T-cell (primary cell): ENCODE data around the gene ZNF641. TPM values are rescaled to one million over a fixed set of nuclear protein-coding genes. Genes with fewer than 3 reads are reported as not detected.

Experiments
- ATAC-seq, 4 experiments: fragments of 200-7000 bp in 3 of 4; fragments of 150-1000 bp in 1 of 4; cut with Tn5 transposase; replicated peaks in 1 of 4; 1 replicate in 3 of 4; 2 replicates in 1 of 4; pipeline ENCODE4 v1.10.0; 2021; ENCODE audit warnings: moderate library complexity in 3 of 4, mild to moderate bottlenecking in 2 of 4, moderate number of reproducible peaks in 1 of 4
- CTCF ChIA-PET, 2 donors: fragments of 300-600 bp; sonication (Branson Sonifier 250); formaldehyde crosslinking; loops; one replicate each; lab custom pipeline; 2022; ENCODE audit warnings: antibody characterized with exemption in 2 of 2; lab: Charles Lee
- POLR2A ChIA-PET, 2 donors: fragments of 300-600 bp; sonication (Branson Sonifier 250); formaldehyde crosslinking; loops; one replicate each; lab custom pipeline; 2022; ENCODE audit warnings: antibody characterized with exemption in 2 of 2; lab: Charles Lee
- DNase-seq, 35 experiments: peaks; one replicate each; pipeline versions ENCODE4 v3.0.0 to v3.0.0-alpha.2; 2013 to 2023
- H3K27ac ChIP-seq: one replicate; pipeline ENCODE4 v1.5.1; 2013; ENCODE audit warnings: low read length
- H3K27me3 ChIP-seq, 2 experiments: replicated peaks in 1 of 2; 1 replicate in 1 of 2; 2 replicates in 1 of 2; pipeline versions ENCODE4 v1.6.1 to v1.7.0; 2013; ENCODE audit warnings: low read length in 1 of 2, mixed read lengths in 1 of 2; ENCODE audit not compliant: control insufficient read depth in 2 of 2, insufficient read depth in 2 of 2; ENCODE audit errors: extremely low read depth in 1 of 2
- H3K36me3 ChIP-seq, 2 donors: 1 replicate in 1 of 2; 2 replicates in 1 of 2; pipeline versions ENCODE4 v1.6.1 to v1.7.0; 2013; ENCODE audit warnings: low read length in 1 of 2; ENCODE audit not compliant: control insufficient read depth in 2 of 2, insufficient read depth in 1 of 2; ENCODE audit errors: extremely low read depth in 1 of 2
- H3K4me1 ChIP-seq, 2 experiments: 1 replicate in 1 of 2; 2 replicates in 1 of 2; pipeline versions ENCODE4 v1.6.1 to v1.7.0; 2013; ENCODE audit warnings: low read length in 2 of 2, mixed read lengths in 1 of 2; ENCODE audit not compliant: insufficient read depth in 2 of 2, control insufficient read depth in 1 of 2; ENCODE audit errors: extremely low read depth in 1 of 2
- H3K4me3 ChIP-seq, 2 donors: 1 replicate in 1 of 2; 2 replicates in 1 of 2; pipeline versions ENCODE4 v1.5.1 to v1.7.0; 2013; ENCODE audit warnings: mild to moderate bottlenecking in 2 of 2, low read length in 1 of 2, moderate library complexity in 1 of 2; ENCODE audit not compliant: control insufficient read depth in 1 of 2; ENCODE audit errors: extremely low read depth in 1 of 2
- H3K9me3 ChIP-seq: 2 replicates; pipeline ENCODE4 v1.7.0; 2013
- H3K27ac Mint-ChIP-seq, 2 donors: one replicate each; pipeline ENCODE4 v1.8.0; 2020 to 2021; ENCODE audit warnings: mild to moderate bottlenecking in 2 of 2, mixed read lengths in 2 of 2
- H3K27me3 Mint-ChIP-seq, 2 donors: one replicate each; pipeline ENCODE4 v1.8.0; 2021 to 2022; ENCODE audit warnings: mixed read lengths in 2 of 2
- H3K36me3 Mint-ChIP-seq: one replicate; pipeline ENCODE4 v1.8.0; 2021; ENCODE audit warnings: mixed read lengths
- H3K4me1 Mint-ChIP-seq, 3 donors: one replicate each; pipeline ENCODE4 v1.8.0; 2020 to 2022; ENCODE audit warnings: mixed read lengths in 3 of 3, mild to moderate bottlenecking in 1 of 3
- H3K4me3 Mint-ChIP-seq, 3 donors: one replicate each; pipeline ENCODE4 v1.8.0; 2020 to 2022; ENCODE audit warnings: mild to moderate bottlenecking in 3 of 3, mixed read lengths in 3 of 3, moderate library complexity in 3 of 3
- H3K9me3 Mint-ChIP-seq, 3 donors: one replicate each; pipeline ENCODE4 v1.8.0; 2020 to 2022; ENCODE audit warnings: mixed read lengths in 3 of 3
- WGBS: methylation state at CpG from one replicate; pipeline ENCODE4 v1.1.5; 2013; ENCODE audit warnings: missing lambda C conversion rate; ENCODE audit not compliant: insufficient coverage; 5-methylcytosine and 5-hydroxymethylcytosine counted together
- total RNA-seq, 35 experiments: library from RNA in 6 of 35; stranded (reverse) in 6 of 35; fragments of 120-200 nt in 1 of 35; gene quantifications; one replicate each; pipeline versions ENCODE4 v1.2.1 to v1.2.4 and lab custom pipeline; 2013 to 2026

The ZNF641 gene
- total RNA-seq, 5 donors from 2014 or later (not counting 1 experiment from before 2014, with no cell fraction given) = 26.9 to 47.5 (median 39.8) TPM

DNA sequence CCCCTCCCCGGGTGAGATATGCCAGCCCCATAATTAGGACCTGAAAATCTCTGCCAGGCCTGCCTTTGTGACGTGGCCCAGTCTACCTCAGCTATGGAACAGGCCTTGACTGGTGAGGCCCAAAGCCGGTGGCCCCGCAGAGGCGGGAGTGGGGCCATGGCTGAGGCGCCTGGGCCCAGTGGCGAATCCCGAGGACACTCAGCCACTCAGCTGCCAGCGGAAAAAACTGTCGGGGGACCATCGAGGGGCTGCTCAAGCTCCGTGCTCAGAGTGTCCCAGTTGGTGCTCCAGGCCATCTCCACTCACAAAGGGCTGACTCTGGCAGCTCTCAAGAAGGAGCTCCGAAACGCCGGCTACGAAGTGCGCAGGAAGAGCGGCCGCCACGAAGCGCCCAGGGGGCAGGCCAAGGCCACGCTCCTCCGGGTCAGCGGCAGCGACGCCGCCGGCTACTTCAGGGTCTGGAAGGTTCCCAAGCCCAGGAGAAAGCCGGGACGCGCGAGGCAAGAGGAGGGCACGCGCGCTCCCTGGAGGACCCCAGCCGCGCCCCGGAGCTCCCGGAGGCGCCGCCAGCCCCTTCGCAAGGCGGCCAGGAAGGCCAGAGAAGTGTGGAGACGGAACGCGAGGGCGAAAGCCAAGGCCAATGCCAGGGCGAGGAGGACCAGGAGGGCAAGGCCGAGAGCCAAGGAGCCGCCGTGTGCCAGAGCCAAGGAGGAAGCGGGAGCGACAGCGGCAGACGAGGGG is 21.4 kb downstream of the ZNF641 start:
- Histone ChIP-seq H3K4me3 (no peak overlapping the region), H3K27ac (no peak overlapping the region), H3K27me3 (peaks cover 0 to 8% of the 10 kb centered on the region in 2 experiments), H3K4me1 (no peaks in the 10 kb centered on the region), H3K9me3 (no peaks in the 10 kb centered on the region), H3K36me3 (no peaks in the 10 kb centered on the region)
- peaks cover 3% of the 10 kb centered on the region for H3K36me3 Mint-ChIP-seq
- ChIA-PET CTCF (no interaction called here), POLR2A (no interaction called here)
- DNase-seq (no peak), ATAC-seq (no peak)
- no peak overlapping the region for H3K27ac Mint-ChIP-seq
- H3K4me3 Mint-ChIP-seq = no peak overlapping the region
- peaks cover 6 to 14% of the 10 kb centered on the region in 2 donors for H3K27me3 Mint-ChIP-seq
- peaks cover 5 to 17% (median 5%) of the 10 kb centered on the region in 3 donors for H3K4me1 Mint-ChIP-seq
- H3K9me3 Mint-ChIP-seq = peaks cover 0 to 2% (median 0%) of the 10 kb centered on the region in 3 donors
- WGBS = 94% methylated on average over 52 of the region's 55 CpGs

DNA sequence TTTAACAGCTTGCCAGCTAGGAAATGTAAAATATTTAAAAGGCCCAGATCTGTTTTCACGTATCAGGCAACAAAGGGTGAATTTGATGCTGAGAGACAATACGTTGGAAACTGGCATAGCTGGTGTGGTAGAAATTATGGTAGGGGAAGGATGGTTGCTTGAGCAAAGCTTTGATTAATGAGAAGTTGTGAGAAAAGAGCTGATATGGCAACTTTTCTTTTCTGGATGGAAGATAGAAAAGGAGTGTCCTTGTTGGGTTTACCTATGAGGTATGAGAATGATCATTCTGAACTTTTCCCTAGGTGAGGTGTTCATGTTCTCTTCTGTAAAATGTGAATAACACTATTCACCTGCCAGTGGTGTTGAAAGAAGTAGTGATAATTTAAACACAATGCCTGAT is 34.2 kb downstream of the ZNF641 start:
- Histone ChIP-seq H3K27ac (no peak overlapping the region), H3K4me1 (no peaks in the 10 kb centered on the region), H3K27me3 (no peaks in the 10 kb centered on the region), H3K4me3 (no peak overlapping the region), H3K36me3 (no peaks in the 10 kb centered on the region), H3K9me3 (no peaks in the 10 kb centered on the region)
- ATAC-seq = no peak
- H3K36me3 Mint-ChIP-seq = peaks cover 4% of the 10 kb centered on the region
- 86% methylated on average over 1 of the region's 2 CpGs for WGBS
- peaks cover 0 to 21% (median 12%) of the 10 kb centered on the region in 3 donors for H3K9me3 Mint-ChIP-seq
- H3K27me3 Mint-ChIP-seq = peaks cover 0 to 7% of the 10 kb centered on the region in 2 donors
- CTCF ChIA-PET = interaction anchor here in 1 of 2 donors (0.5 kb wide), 1 partner anchor 217 kb away, joined by 4 read pairs; no protein-coding TSS in a partner anchor
- no peak for DNase-seq
- no peaks in the 10 kb centered on the region for H3K4me1 Mint-ChIP-seq
- H3K27ac Mint-ChIP-seq = no peak overlapping the region
- POLR2A ChIA-PET = no interaction called here
- no peak overlapping the region for H3K4me3 Mint-ChIP-seq

DNA sequence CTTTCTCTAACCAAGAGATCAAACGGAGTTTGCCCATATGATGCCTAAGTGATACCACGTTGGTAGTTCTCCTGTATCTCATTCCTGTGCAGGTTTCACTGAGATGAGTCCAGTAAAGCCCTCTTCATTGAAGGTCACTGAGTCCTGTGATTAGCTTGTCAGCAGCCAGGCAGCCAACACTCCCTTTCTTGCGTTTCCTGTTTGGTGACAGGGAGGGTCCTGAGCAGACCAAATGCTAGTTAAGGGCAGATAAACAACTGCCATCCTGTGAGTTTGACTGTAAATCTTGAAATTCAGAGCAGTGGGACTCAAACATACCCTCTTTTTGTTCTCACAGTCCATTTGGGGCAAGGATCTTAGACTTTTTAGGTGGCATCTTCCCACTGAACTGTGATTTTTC is 39.4 kb downstream of the ZNF641 start:
- CTCF ChIA-PET = no interaction called here
- Mint-ChIP-seq H3K27me3 (no peaks in the 10 kb centered on the region), H3K4me1 (peaks cover 0 to 3% (median 0%) of the 10 kb centered on the region in 3 donors)

DNA sequence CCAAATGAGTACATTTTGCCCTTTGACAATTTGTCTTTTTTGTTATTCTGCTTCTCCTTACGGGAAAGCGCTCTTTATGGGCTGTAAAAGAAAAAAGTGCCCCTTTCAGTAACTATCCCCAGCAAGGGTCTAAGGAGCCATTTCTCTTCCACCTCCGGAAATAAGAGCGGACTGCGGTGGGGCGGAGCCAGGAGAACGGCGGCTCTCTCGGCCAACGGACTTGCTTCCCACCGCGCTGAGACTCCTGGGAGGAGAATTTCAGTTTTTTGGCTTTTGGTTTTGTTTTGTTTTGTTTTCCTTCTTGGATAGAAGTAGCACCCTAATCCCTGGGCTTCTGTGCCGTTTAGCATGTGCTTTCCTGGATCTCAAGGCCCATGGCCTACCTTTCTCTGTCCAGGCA is 43.5 kb downstream of the ZNF641 start:
- H3K4me1 Mint-ChIP-seq = peaks cover 0 to 3% (median 0%) of the 10 kb centered on the region in 3 donors
- no CpG with 5 or more reads among the region's 13 CpGs for WGBS
- H3K36me3 Mint-ChIP-seq = no peaks in the 10 kb centered on the region
- DNase-seq (no peak), ATAC-seq (no peak)
- H3K27ac Mint-ChIP-seq = no peak overlapping the region
- H3K27me3 ChIP-seq = no peaks in the 10 kb centered on the region
- no peak overlapping the region for H3K4me3 ChIP-seq
- H3K27me3 Mint-ChIP-seq = no peaks in the 10 kb centered on the region
- ChIA-PET POLR2A (interaction anchor here in 1 of 2 donors (0.5 kb wide), 1 partner anchor 210 kb away, joined by 6 read pairs; no protein-coding TSS in a partner anchor), CTCF (no interaction called here)
- no peaks in the 10 kb centered on the region for H3K4me1 ChIP-seq
- no peak overlapping the region for H3K27ac ChIP-seq
- H3K4me3 Mint-ChIP-seq = no peak overlapping the region
- H3K36me3 ChIP-seq = no peaks in the 10 kb centered on the region
- H3K9me3 ChIP-seq = no peaks in the 10 kb centered on the region
- no peaks in the 10 kb centered on the region for H3K9me3 Mint-ChIP-seq

More for the DNA sequence above, 39.4 kb downstream of the ZNF641 start:
- no peak overlapping the region for H3K27ac Mint-ChIP-seq
- peaks cover 0 to 9% (median 5%) of the 10 kb centered on the region in 3 donors for H3K9me3 Mint-ChIP-seq
- POLR2A ChIA-PET = no interaction called here
- Histone ChIP-seq H3K27me3 (no peaks in the 10 kb centered on the region), H3K9me3 (no peaks in the 10 kb centered on the region), H3K36me3 (no peaks in the 10 kb centered on the region), H3K4me1 (no peaks in the 10 kb centered on the region), H3K27ac (no peak overlapping the region), H3K4me3 (no peak overlapping the region)
- H3K36me3 Mint-ChIP-seq = peaks cover under 1% of the 10 kb centered on the region
- DNase-seq = no peak
- WGBS = 54% methylated on average over 2 of the region's 3 CpGs
- ATAC-seq = no peak
- no peak overlapping the region for H3K4me3 Mint-ChIP-seq

DNA sequence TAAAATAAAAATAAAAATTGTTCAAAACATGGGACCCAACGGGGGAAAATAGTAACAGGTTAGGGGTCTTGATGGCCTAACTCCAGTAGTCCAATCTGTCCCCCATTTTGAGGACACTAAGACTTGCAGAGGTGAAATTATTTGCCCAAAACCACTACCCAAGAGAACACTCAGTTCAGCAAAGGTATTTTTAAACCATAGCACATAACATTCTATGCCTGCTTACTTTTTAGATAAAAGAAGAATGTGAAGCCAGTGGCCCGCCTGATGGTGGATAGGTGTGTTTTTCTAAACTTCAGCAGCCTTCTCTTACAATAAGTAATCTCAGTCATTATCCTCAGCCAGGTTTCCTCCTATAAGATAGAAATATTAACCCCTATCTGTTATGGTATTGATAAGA is 45.5 kb downstream of the ZNF641 start:
- no peak overlapping the region for H3K4me3 Mint-ChIP-seq
- Histone ChIP-seq H3K9me3 (no peaks in the 10 kb centered on the region), H3K36me3 (no peaks in the 10 kb centered on the region), H3K4me1 (no peaks in the 10 kb centered on the region), H3K27ac (no peak overlapping the region), H3K27me3 (no peaks in the 10 kb centered on the region), H3K4me3 (no peak overlapping the region)
- no peak overlapping the region for H3K27ac Mint-ChIP-seq
- no peaks in the 10 kb centered on the region for H3K9me3 Mint-ChIP-seq
- ChIA-PET CTCF (no interaction called here), POLR2A (no interaction called here)
- no peaks in the 10 kb centered on the region for H3K4me1 Mint-ChIP-seq
- H3K36me3 Mint-ChIP-seq = no peaks in the 10 kb centered on the region
- DNase-seq (no peak), ATAC-seq (no peak)
- WGBS = no CpG with 5 or more reads among the region's 2 CpGs
- H3K27me3 Mint-ChIP-seq = no peaks in the 10 kb centered on the region

DNA sequence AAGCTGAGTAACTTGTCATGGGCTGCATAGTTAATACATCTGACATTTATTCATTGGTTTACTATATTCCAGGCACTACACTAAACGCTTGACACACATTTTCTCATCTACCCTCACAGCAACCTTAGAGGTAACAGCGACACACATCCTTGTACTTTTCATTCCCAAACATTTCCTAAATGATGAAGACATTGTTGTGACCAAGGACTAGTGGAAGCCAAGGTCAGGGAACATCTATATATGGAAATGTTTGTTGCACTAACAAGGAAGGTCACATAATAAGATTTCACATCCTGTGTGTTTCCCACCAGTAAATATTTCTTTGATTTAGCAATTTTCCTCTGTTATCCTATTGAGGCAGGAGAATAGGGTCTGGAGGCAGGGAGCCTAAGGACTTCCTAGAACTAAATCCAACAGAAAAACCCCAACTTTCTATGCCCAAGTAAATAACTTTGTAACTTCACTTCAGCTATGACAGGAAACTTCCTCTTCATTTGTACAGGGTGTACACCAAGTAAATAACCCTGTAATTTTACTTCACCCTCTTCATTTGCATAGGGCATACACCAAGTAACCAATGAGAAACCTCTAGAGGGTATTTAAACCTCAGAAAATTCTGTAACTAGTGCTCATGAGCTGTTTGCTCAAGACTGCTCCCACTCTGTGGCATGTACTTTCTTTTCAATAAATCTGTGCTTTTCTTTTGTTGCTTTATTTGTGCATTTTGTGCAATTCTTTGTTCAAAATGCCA is 48.4 kb downstream of the ZNF641 start:
- H3K36me3 ChIP-seq = no peaks in the 10 kb centered on the region
- Mint-ChIP-seq H3K4me1 (peaks cover 0 to under 1% (median under 1%) of the 10 kb centered on the region in 3 donors), H3K9me3 (no peaks in the 10 kb centered on the region), H3K36me3 (no peaks in the 10 kb centered on the region), H3K4me3 (no peak overlapping the region), H3K27me3 (peaks cover 6 to 7% of the 10 kb centered on the region in 2 donors), H3K27ac (no peak overlapping the region)
- no peak overlapping the region for H3K4me3 ChIP-seq
- CTCF ChIA-PET = interaction anchor here in 1 of 2 donors (0.6 kb wide), 1 partner anchor 158 kb away, joined by 3 read pairs; no protein-coding TSS in a partner anchor
- H3K27me3 ChIP-seq = peaks cover 0 to 2% of the 10 kb centered on the region in 2 experiments
- no peaks in the 10 kb centered on the region for H3K9me3 ChIP-seq
- ATAC-seq (no peak), DNase-seq (no peak)
- POLR2A ChIA-PET = interaction anchor here in 1 of 2 donors (0.6 kb wide), 1 partner anchor 342 kb away, joined by 4 read pairs; no protein-coding TSS in a partner anchor
- H3K27ac ChIP-seq = no peak overlapping the region
- H3K4me1 ChIP-seq = no peaks in the 10 kb centered on the region
- WGBS = no CpG with 5 or more reads among the region's 2 CpGs
